K562 (cell line): ENCODE results near the gene SLC39A9. TPM values are rescaled to one million over a fixed set of nuclear protein-coding genes. Genes with fewer than 3 reads are reported as not detected.

Source experiments
- ATAC-seq: fragments of 200-7000 bp; cut with Tn5 transposase; 3 replicates; pipeline ENCODE4 v1.9.1; 2020; ENCODE audit warnings: moderate library complexity
- BruUV-seq: library from RNA; stranded (reverse); fragments of 400-500 nt; replicated peaks from 2 replicates; lab custom pipeline; 2021; lab: Mats Ljungman, UMichigan
- CTCF ChIA-PET: fragments of 300-600 bp; formaldehyde crosslinking; extraction: SDS; loops from one replicate; lab custom pipeline; 2021; ENCODE audit warnings: low intra/inter-chr PET ratio; lab: Yijun Ruan, JAX
- POLR2A ChIA-PET: fragments of 300-600, 350-650 bp; sonication (Branson Sonifier 250); formaldehyde crosslinking; extraction: SDS; loops from one replicate; lab custom pipeline; 2021; ENCODE audit warnings: antibody characterized with exemption, inconsistent platforms; lab: Yijun Ruan, JAX
- DNase-seq, 4 experiments: peaks; one replicate each; pipeline versions ENCODE4 v3.0.0 to v3.0.0-alpha.2; 2011 to 2018; ENCODE audit warnings: low spot score in 3 of 4, mixed read lengths in 3 of 4; ENCODE audit errors: extremely low read depth in 1 of 4
- FAIRE-seq: peaks from 2 replicates; lab custom pipeline; 2011; peaks lifted over from hg19 to GRCh38; lab: Jason Lieb, UNC
- H2AFZ ChIP-seq: 2 replicates; pipeline ENCODE4 v1.6.0; 2011; ENCODE audit warnings: low read depth, low read length, control low read depth, inconsistent platforms
- H3K27ac ChIP-seq: fragments of 200-600 bp; 3 replicates; pipeline ENCODE4 v1.8.0; 2011; ENCODE audit warnings: low read depth, mild to moderate bottlenecking, control low read depth, inconsistent platforms, low read length, moderate library complexity, mixed read lengths; ENCODE audit errors: extremely low read depth
- H3K27me3 ChIP-seq, 2 experiments: fragments of 300-600 bp in 1 of 2; 2 replicates in 1 of 2; 3 replicates in 1 of 2; pipeline versions ENCODE4 v1.6.0 to v1.8.0; 2011; ENCODE audit warnings: inconsistent platforms in 2 of 2, low read length in 2 of 2, mild to moderate bottlenecking in 1 of 2, mixed read lengths in 1 of 2, moderate library complexity in 1 of 2; ENCODE audit not compliant: control insufficient read depth in 2 of 2, insufficient read depth in 2 of 2
- H3K36me3 ChIP-seq: fragments of 300-600 bp; 3 replicates; pipeline ENCODE4 v1.8.0; 2011; ENCODE audit warnings: mild to moderate bottlenecking, low read length, inconsistent platforms; ENCODE audit not compliant: control insufficient read depth, insufficient read depth
- H3K4me1 ChIP-seq, 2 experiments: fragments of 200-600 bp in 1 of 2; replicated peaks in 1 of 2; 2 replicates in 1 of 2; 3 replicates in 1 of 2; pipeline versions ENCODE4 v1.5.1 to v1.8.0; 2011; ENCODE audit warnings: inconsistent platforms in 2 of 2, low read length in 2 of 2, mild to moderate bottlenecking in 1 of 2, mixed read lengths in 1 of 2, moderate library complexity in 1 of 2; ENCODE audit not compliant: control insufficient read depth in 2 of 2, insufficient read depth in 2 of 2
- H3K4me2 ChIP-seq: 2 replicates; pipeline ENCODE4 v1.6.1; 2011; ENCODE audit warnings: low read length, control low read depth, inconsistent platforms, mixed read lengths; ENCODE audit not compliant: insufficient read depth
- H3K4me3 ChIP-seq: fragments of 200-600 bp; sonication (generic), shearing (Covaris generic); 2 replicates; pipeline ENCODE4 v1.5.1; 2016; ENCODE audit warnings: control low read depth, inconsistent platforms
- H3K79me2 ChIP-seq: fragments of 200-600 bp; 3 replicates; pipeline ENCODE4 v1.8.0; 2011; ENCODE audit warnings: low read length, inconsistent platforms; ENCODE audit not compliant: control insufficient read depth, insufficient read depth
- H3K9ac ChIP-seq, 2 experiments: 2 replicates each; pipeline versions ENCODE4 v1.6.0 to v1.6.1; 2011; ENCODE audit warnings: low read depth in 2 of 2, low read length in 2 of 2, control low read depth in 1 of 2, inconsistent platforms in 1 of 2, mild to moderate bottlenecking in 1 of 2, mixed read lengths in 1 of 2; ENCODE audit not compliant: insufficient read depth in 1 of 2
- H3K9me1 ChIP-seq: one replicate; pipeline ENCODE4 v1.6.0; 2011; ENCODE audit warnings: inconsistent platforms, mild to moderate bottlenecking, low read length, moderate library complexity; ENCODE audit not compliant: control insufficient read depth, insufficient read depth
- H3K9me3 ChIP-seq: replicated peaks from 2 replicates; pipeline ENCODE4 v1.5.1; 2011; ENCODE audit warnings: low read depth, low read length, inconsistent platforms; ENCODE audit not compliant: control insufficient read depth, insufficient read depth
- H4K20me1 ChIP-seq: replicated peaks from 2 replicates; pipeline ENCODE4 v1.6.1; 2011; ENCODE audit warnings: low read length, inconsistent platforms, mixed read lengths; ENCODE audit not compliant: control insufficient read depth, insufficient read depth
- CBX3 ChIP-seq, 2 experiments: IDR thresholded peaks; 1 replicate in 1 of 2; 2 replicates in 1 of 2; pipeline ENCODE4 v1.6.1; 2012; ENCODE audit warnings: inconsistent platforms in 2 of 2, low read length in 2 of 2, borderline replicate concordance in 1 of 2, control low read depth in 1 of 2
- FOXK1 ChIP-seq: sonication (generic); formaldehyde crosslinking; IDR thresholded peaks from 2 replicates; pipeline ENCODE4 v1.8.0; 2022; ENCODE audit warnings: missing genetic modification reagents, mild to moderate bottlenecking, borderline replicate concordance
- FOXM1 ChIP-seq, 2 experiments: fragments of 450-650 bp in 1 of 2; sonication (generic) in 1 of 2; formaldehyde crosslinking in 1 of 2; IDR thresholded peaks; 2 replicates each; pipeline versions ENCODE4 v1.6.1 to v1.9.0; 2017 to 2022; ENCODE audit warnings: low read depth in 2 of 2, mild to moderate bottlenecking in 2 of 2, missing genetic modification reagents in 1 of 2, moderate library complexity in 1 of 2
- KDM4B ChIP-seq, 2 experiments: fragments of 450-650 bp in 1 of 2; sonication (generic) in 1 of 2; IDR thresholded peaks; 2 replicates each; pipeline ENCODE4 v1.6.1; 2016 to 2017; ENCODE audit warnings: borderline replicate concordance in 2 of 2, antibody characterized with exemption in 1 of 2, low read depth in 1 of 2, mild to moderate bottlenecking in 1 of 2
- LARP7 ChIP-seq: fragments of 450-650 bp; IDR thresholded peaks from 2 replicates; pipeline ENCODE4 v1.6.1; 2016
- MYC ChIP-seq, 2 experiments: fragments of 250-450 bp in 1 of 2; sonication (Bioruptor Pico) in 1 of 2; IDR thresholded peaks; 2 replicates each; pipeline versions ENCODE4 v1.5.1 to v1.6.1; 2012 to 2021; ENCODE audit warnings: low read depth in 2 of 2, borderline replicate concordance in 1 of 2, improper control_type of control experiment in 1 of 2, low read length in 1 of 2, mild to moderate bottlenecking in 1 of 2, moderate library complexity in 1 of 2
- ZFP1 ChIP-seq: fragments of 450-650 bp; formaldehyde crosslinking; IDR thresholded peaks from 2 replicates; pipeline ENCODE4 v1.4.0; 2020; ENCODE audit warnings: mild to moderate bottlenecking, mixed read lengths
- ZFP30 ChIP-seq: fragments of 250-450 bp; sonication (Bioruptor Pico); IDR thresholded peaks from 2 replicates; pipeline ENCODE4 v1.8.0; 2022; ENCODE audit warnings: moderate library complexity, mild to moderate bottlenecking, inconsistent platforms, borderline replicate concordance
- WGBS: fragments of 100-300 bp; shearing (Covaris generic); methylation state at CpG from one replicate; pipeline ENCODE4 v1.1.6; 2016; ENCODE audit warnings: low coverage, mixed read lengths; ENCODE audit not compliant: insufficient coverage; ENCODE audit errors: missing lambda C conversion rate; 5-methylcytosine and 5-hydroxymethylcytosine counted together
- in situ Hi-C: fragments of 300-500 bp; cut with MboI; formaldehyde crosslinking; loops from 4 replicates; pipeline ENCODE4 v1.15.0; 2018; ENCODE audit warnings: inconsistent platforms, mixed read lengths
- intact Hi-C: fragments of 100-400 bp; cut with micrococcal nuclease; formaldehyde crosslinking; loops from 2 replicates; pipeline ENCODE4 v1.14.2; 2022
- polyA plus RNA-seq, 8 experiments: library from polyadenylated mRNA; depleted of rRNA in 4 of 8; stranded (reverse) in 5 of 8; unstranded in 3 of 8; fragments of >200 nt; fragmentation: Nextera tagmentation in 2 of 8; fragmentation: Illumina TruSeq in 1 of 8; extraction: Ambion mirVana in 2 of 8; extraction: Trizol in 1 of 8; gene quantifications; 2 replicates each; pipeline versions ENCODE4 v1.2.1 to v1.2.3, GENCODE V29; 2011 to 2014; ENCODE audit warnings: inconsistent platforms in 1 of 8, missing spikeins in 1 of 8
- total RNA-seq, 7 experiments: library from RNA; depleted of rRNA in 6 of 7; stranded (reverse); fragments of >200 nt in 6 of 7; fragmentation: Illumina TruSeq in 2 of 7; extraction: Trizol in 2 of 7; gene quantifications; 2 replicates each; pipeline versions ENCODE4 v1.2.1 to v1.2.3, GENCODE V29; 2011 to 2021; ENCODE audit warnings: low replicate concordance in 1 of 7
- TF ChIP-seq, protein P1 (sequence below): fragments of 250-450 bp; sonication (Bioruptor Pico); IDR thresholded peaks from 2 replicates; pipeline ENCODE4 v1.8.0; 2022; ENCODE audit warnings: inconsistent platforms
- TF ChIP-seq, protein P2 (sequence below): fragments of 250-450 bp; sonication (Bioruptor Pico); IDR thresholded peaks from 2 replicates; pipeline ENCODE4 v1.5.0; 2021
- TF ChIP-seq, protein P3 (sequence below): fragments of 250-450 bp; sonication (Bioruptor Pico); IDR thresholded peaks from 2 replicates; pipeline ENCODE4 v1.5.0; 2022; ENCODE audit warnings: mild to moderate bottlenecking
- TF ChIP-seq, protein P4 (sequence below): fragments of 450-650 bp; IDR thresholded peaks from 2 replicates; pipeline ENCODE4 v1.6.1; 2016; ENCODE audit warnings: low read depth, mild to moderate bottlenecking, moderate library complexity
- TF ChIP-seq, protein P5 (sequence below): fragments of 250-450 bp; sonication (Bioruptor Pico); IDR thresholded peaks from 2 replicates; pipeline ENCODE4 v1.5.0; 2020; ENCODE audit warnings: mild to moderate bottlenecking

The SLC39A9 gene
- total and polyA plus RNA-seq, 9 of the 15 experiments (the other 6 are each of a cell fraction or from before 2014, with no cell fraction given): 18.4 to 66.0 (median 32.5) TPM

DNA sequence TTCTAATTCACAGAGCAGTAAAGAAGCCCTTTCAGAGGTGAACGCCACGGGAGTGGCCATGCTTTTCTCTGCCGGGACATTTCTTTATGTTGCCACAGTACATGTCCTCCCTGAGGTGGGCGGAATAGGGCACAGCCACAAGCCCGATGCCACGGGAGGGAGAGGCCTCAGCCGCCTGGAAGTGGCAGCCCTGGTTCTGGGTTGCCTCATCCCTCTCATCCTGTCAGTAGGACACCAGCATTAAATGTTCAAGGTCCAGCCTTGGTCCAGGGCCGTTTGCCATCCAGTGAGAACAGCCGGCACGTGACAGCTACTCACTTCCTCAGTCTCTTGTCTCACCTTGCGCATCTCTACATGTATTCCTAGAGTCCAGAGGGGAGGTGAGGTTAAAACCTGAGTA lies 59.9 kb downstream of the SLC39A9 start:
- no peak overlapping the region for H2AFZ ChIP-seq
- TF ChIP-seq, protein P1, sequence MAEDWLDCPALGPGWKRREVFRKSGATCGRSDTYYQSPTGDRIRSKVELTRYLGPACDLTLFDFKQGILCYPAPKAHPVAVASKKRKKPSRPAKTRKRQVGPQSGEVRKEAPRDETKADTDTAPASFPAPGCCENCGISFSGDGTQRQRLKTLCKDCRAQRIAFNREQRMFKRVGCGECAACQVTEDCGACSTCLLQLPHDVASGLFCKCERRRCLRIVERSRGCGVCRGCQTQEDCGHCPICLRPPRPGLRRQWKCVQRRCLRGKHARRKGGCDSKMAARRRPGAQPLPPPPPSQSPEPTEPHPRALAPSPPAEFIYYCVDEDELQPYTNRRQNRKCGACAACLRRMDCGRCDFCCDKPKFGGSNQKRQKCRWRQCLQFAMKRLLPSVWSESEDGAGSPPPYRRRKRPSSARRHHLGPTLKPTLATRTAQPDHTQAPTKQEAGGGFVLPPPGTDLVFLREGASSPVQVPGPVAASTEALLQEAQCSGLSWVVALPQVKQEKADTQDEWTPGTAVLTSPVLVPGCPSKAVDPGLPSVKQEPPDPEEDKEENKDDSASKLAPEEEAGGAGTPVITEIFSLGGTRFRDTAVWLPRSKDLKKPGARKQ (CRISPR knock-in tag): no peak
- TF ChIP-seq FOXK1 (CRISPR knock-in tag): no peak
- TF ChIP-seq LARP7: no peak
- no peak for TF ChIP-seq ZFP1 (CRISPR knock-in tag)
- TF ChIP-seq, protein P2, sequence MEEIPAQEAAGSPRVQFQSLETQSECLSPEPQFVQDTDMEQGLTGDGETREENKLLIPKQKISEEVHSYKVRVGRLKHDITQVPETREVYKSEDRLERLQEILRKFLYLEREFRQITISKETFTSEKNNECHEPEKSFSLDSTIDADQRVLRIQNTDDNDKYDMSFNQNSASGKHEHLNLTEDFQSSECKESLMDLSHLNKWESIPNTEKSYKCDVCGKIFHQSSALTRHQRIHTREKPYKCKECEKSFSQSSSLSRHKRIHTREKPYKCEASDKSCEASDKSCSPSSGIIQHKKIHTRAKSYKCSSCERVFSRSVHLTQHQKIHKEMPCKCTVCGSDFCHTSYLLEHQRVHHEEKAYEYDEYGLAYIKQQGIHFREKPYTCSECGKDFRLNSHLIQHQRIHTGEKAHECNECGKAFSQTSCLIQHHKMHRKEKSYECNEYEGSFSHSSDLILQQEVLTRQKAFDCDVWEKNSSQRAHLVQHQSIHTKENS (CRISPR knock-in tag): no peak
- no peak for TF ChIP-seq KDM4B (IDR thresholded peaks at IDR 0.05; ENCODE audit: borderline replicate concordance in 2 of 2, low read depth in 1 of 2)
- no peak for TF ChIP-seq ZFP30 (CRISPR knock-in tag)
- no peak for TF ChIP-seq CBX3 (IDR thresholded peaks at IDR 0.05; ENCODE audit: borderline replicate concordance in 1 of 2, low read length in 2 of 2)
- TF ChIP-seq FOXM1 (IDR thresholded peaks at IDR 0.05; ENCODE audit: low read depth): no peak
- TF ChIP-seq FOXM1 (CRISPR knock-in tag; IDR thresholded peaks at IDR 0.05; ENCODE audit: low read depth): no peak
- TF ChIP-seq, protein P3, sequence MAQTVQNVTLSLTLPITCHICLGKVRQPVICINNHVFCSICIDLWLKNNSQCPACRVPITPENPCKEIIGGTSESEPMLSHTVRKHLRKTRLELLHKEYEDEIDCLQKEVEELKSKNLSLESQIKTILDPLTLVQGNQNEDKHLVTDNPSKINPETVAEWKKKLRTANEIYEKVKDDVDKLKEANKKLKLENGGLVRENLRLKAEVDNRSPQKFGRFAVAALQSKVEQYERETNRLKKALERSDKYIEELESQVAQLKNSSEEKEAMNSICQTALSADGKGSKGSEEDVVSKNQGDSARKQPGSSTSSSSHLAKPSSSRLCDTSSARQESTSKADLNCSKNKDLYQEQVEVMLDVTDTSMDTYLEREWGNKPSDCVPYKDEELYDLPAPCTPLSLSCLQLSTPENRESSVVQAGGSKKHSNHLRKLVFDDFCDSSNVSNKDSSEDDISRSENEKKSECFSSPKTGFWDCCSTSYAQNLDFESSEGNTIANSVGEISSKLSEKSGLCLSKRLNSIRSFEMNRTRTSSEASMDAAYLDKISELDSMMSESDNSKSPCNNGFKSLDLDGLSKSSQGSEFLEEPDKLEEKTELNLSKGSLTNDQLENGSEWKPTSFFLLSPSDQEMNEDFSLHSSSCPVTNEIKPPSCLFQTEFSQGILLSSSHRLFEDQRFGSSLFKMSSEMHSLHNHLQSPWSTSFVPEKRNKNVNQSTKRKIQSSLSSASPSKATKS (CRISPR knock-in tag): no peak
- TF ChIP-seq MYC (IDR thresholded peaks at IDR 0.05; ENCODE audit: low read depth, low read length): no peak
- TF ChIP-seq MYC (CRISPR knock-in tag; IDR thresholded peaks at IDR 0.05; ENCODE audit: borderline replicate concordance, low read depth): no peak
- TF ChIP-seq, protein P4, sequence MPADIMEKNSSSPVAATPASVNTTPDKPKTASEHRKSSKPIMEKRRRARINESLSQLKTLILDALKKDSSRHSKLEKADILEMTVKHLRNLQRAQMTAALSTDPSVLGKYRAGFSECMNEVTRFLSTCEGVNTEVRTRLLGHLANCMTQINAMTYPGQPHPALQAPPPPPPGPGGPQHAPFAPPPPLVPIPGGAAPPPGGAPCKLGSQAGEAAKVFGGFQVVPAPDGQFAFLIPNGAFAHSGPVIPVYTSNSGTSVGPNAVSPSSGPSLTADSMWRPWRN: no peak
- TF ChIP-seq, protein P5, sequence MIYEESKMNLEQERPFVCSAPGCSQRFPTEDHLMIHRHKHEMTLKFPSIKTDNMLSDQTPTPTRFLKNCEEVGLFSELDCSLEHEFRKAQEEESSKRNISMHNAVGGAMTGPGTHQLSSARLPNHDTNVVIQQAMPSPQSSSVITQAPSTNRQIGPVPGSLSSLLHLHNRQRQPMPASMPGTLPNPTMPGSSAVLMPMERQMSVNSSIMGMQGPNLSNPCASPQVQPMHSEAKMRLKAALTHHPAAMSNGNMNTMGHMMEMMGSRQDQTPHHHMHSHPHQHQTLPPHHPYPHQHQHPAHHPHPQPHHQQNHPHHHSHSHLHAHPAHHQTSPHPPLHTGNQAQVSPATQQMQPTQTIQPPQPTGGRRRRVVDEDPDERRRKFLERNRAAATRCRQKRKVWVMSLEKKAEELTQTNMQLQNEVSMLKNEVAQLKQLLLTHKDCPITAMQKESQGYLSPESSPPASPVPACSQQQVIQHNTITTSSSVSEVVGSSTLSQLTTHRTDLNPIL (CRISPR knock-in tag): no peak
- TF ChIP-seq, all 486 proteins: peak for 0
- CTCF ChIA-PET: no interaction called here
- WGBS: 66% methylated on average over 6 of the region's 11 CpGs
- intact Hi-C loops (no loop called here), in situ Hi-C loops (loop anchor here (25.0 kb wide), 2 partner anchors 196 to 596 kb away; partner anchors contain the start of gene GALNT16)
- Histone ChIP-seq H3K27me3 (no peaks in the 10 kb centered on the region), H4K20me1 (no peaks in the 10 kb centered on the region), H3K4me3 (no peak overlapping the region), H3K27ac (no peak overlapping the region), H3K9me3 (no peaks in the 10 kb centered on the region), H3K4me1 (no peaks in the 10 kb centered on the region), H3K36me3 (peaks cover 42% of the 10 kb centered on the region), H3K9ac (0 out of 4 replicates have a peak overlapping the region, but pooled peaks of 1 of the 2 experiments have one; percentile 2), H3K79me2 (no peaks in the 10 kb centered on the region), H3K9me1 (no peaks in the 10 kb centered on the region), H3K4me2 (no peak overlapping the region)
- DNase-seq (no peak), FAIRE-seq (no peak), ATAC-seq (no peak)
- POLR2A ChIA-PET: no interaction called here
- BruUV-seq: no TSS peak
